ENCODE data around the gene WDCP. TPM values are rescaled to one million over a fixed set of nuclear protein-coding genes. Genes with fewer than 3 reads are reported as not detected.

The WDCP gene
- total and polyA plus RNA-seq, 10 of the 15 experiments (the other 5 are each of a cell fraction or from before 2014, with no cell fraction given): 5.5 to 21.3 (median 13.2) TPM

GRCh38 chr2:24040511-24040910, 6.7 kb downstream of the WDCP start (continued):
- TF ChIP-seq BACH1 (IDR thresholded peaks at IDR 0.05; ENCODE audit: borderline replicate concordance): no peak

DNA sequence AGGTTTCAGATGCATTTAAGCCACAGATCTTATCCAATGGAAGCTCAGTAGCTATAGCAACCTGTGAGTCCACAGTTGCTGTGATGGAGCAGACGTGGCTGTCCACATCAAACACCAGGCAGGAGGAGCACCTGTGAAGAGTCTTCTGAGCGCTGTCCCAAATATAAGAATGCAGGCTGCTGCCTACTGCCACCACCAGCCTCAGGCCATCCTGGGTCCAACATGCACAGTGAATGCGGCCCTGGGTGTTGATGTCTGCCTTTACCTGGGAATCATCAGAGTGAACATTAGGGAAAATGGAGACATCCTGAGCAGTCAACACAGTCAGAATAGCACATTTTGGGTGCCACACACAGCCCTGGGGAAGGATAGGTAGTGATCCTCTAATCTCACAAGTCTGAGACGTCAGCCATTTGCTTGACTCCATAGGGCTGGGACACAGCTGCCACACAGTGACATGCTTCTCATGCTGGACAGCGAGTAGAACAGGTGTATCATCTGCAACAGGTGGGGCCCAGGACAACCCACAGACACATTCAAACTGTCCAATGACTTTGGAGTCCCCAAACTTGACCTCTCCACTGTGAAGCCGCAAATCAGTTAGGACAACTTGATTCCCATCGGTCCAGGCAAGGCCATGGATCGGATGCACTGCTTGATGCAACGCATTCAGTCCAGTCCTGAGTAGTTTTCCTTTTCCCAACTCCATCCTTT, 8.2 kb downstream of the WDCP start:
- no peak for DNase-seq (ENCODE audit: low read depth, low spot score)
- POLR2A ChIA-PET: no interaction called here
- Histone ChIP-seq H4K20me1 (ENCODE audit: control insufficient read depth, insufficient read depth) (no peaks in the 10 kb centered on the region), H3K9ac (ENCODE audit: control insufficient read depth, insufficient read depth, low read length) (no peak overlapping the region), H3K9me3 (replicated peaks; ENCODE audit: control insufficient read depth, insufficient read depth, low read length) (no peaks in the 10 kb centered on the region), H3K36me3 (ENCODE audit: control insufficient read depth in 2 of 2, insufficient read depth in 2 of 2, low read length in 1 of 2) (peaks cover 1 to 11% of the 10 kb centered on the region in 2 experiments; a peak in 3 of 4 replicates), H3K4me2 (ENCODE audit: control insufficient read depth, insufficient read depth) (no peak overlapping the region), H2AFZ (ENCODE audit: control insufficient read depth, low read depth, low read length) (no peak overlapping the region), H3K4me1 (ENCODE audit: control insufficient read depth, insufficient read depth, low read length) (no peaks in the 10 kb centered on the region; the same call in 1 of the 2 replicates), H3K4me3 (no peak overlapping the region), H3K27ac (ENCODE audit: control insufficient read depth, insufficient read depth) (no peak overlapping the region), H3K79me2 (ENCODE audit: control insufficient read depth, insufficient read depth, low read length) (no peaks in the 10 kb centered on the region; the same call in 1 of the 2 replicates), H3K27me3 (replicated peaks in 1 of 2; ENCODE audit: control insufficient read depth in 2 of 2, insufficient read depth in 2 of 2, low read length in 1 of 2) (no peaks in the 10 kb centered on the region)
- no peak for ATAC-seq
- WGBS (ENCODE audit: insufficient coverage, insufficient replicate concordance, low lambda C conversion rate, missing lambda C conversion rate): 85% methylated on average over 9 of the region's 9 CpGs
- intact Hi-C loops (cut with micrococcal nuclease; ENCODE audit: unreplicated experiment) (no loop called here), in situ Hi-C loops (cut with MboI) (no loop called here)
- no TSS peak for BruUV-seq (replicated peaks)
- CTCF ChIA-PET: interaction anchor here (1.7 kb wide), 1 partner anchor 8 kb away, joined by 5 read pairs; the partner anchor contains the start of gene WDCP
- SMC1A ChIA-PET (ENCODE audit: uncharacterized antibody, unreplicated experiment): no interaction called here
- RAD21 ChIA-PET (ENCODE audit: unreplicated experiment): interaction anchor here (1.1 kb wide), 1 partner anchor 117 kb away, joined by 3 read pairs; no protein-coding TSS in a partner anchor
- no peak for TF ChIP-seq POLR2AphosphoS5 (IDR thresholded peaks at IDR 0.05; ENCODE audit: low read length)
- no peak for TF ChIP-seq IRF4 (IDR thresholded peaks at IDR 0.05; ENCODE audit: low read depth, low read length)
- no peak for TF ChIP-seq HDAC6 (IDR thresholded peaks at IDR 0.05; ENCODE audit: unreplicated experiment)
- no peak for TF ChIP-seq SREBF1 (IDR thresholded peaks at IDR 0.05; ENCODE audit: low read length)
- no peak for FAIRE-seq

DNA sequence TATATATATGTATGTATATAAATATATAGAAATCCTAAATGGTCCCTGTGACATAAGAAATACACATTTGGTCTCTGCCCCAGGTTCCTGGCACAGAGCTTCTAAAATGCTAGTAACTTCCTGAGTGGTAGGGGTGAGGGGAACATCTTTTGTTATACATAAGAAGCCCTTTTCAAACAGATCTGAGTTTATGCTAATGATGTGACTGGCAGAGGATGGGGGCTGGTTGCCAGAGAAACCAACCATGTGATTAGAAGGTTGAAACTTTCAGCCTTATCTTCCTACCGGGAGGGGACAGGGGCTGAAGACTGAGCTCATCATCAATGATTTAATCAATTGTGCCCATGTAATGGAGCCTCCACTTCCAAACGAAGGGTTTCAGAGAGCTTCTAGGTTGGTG, 21.0 kb downstream of the WDCP start:
- intact Hi-C loops (cut with micrococcal nuclease; ENCODE audit: unreplicated experiment): no loop called here
- in situ Hi-C loops (cut with MboI): no loop called here
- Histone ChIP-seq H3K36me3 (ENCODE audit: control insufficient read depth in 2 of 2, insufficient read depth in 2 of 2, low read length in 1 of 2) (peaks cover 0 to 11% of the 10 kb centered on the region in 2 experiments; a peak in 3 of 4 replicates), H3K4me2 (ENCODE audit: control insufficient read depth, insufficient read depth) (no peak overlapping the region), H3K4me1 (ENCODE audit: control insufficient read depth, insufficient read depth, low read length) (no peaks in the 10 kb centered on the region), H2AFZ (ENCODE audit: control insufficient read depth, low read depth, low read length) (no peak overlapping the region), H3K27ac (ENCODE audit: control insufficient read depth, insufficient read depth) (no peak overlapping the region), H3K79me2 (ENCODE audit: control insufficient read depth, insufficient read depth, low read length) (no peaks in the 10 kb centered on the region), H3K9ac (ENCODE audit: control insufficient read depth, insufficient read depth, low read length) (no peak overlapping the region), H4K20me1 (ENCODE audit: control insufficient read depth, insufficient read depth) (no peaks in the 10 kb centered on the region), H3K27me3 (replicated peaks in 1 of 2; ENCODE audit: control insufficient read depth in 2 of 2, insufficient read depth in 2 of 2, low read length in 1 of 2) (no peaks in the 10 kb centered on the region), H3K4me3 (no peak overlapping the region), H3K9me3 (replicated peaks; ENCODE audit: control insufficient read depth, insufficient read depth, low read length) (no peaks in the 10 kb centered on the region)
- no TSS peak for BruUV-seq (replicated peaks)
- SMC1A ChIA-PET (ENCODE audit: uncharacterized antibody, unreplicated experiment): no interaction called here
- ATAC-seq: no peak
- no peak for DNase-seq (ENCODE audit: low read depth, low spot score)
- CTCF ChIA-PET: interaction anchor here (1.0 to 1.4 kb wide), 3 partner anchors 8 to 202 kb away, joined by 3 read pairs; no protein-coding TSS in a partner anchor
- 97% methylated on average over 2 of the region's 2 CpGs for WGBS (ENCODE audit: insufficient coverage, insufficient replicate concordance, low lambda C conversion rate, missing lambda C conversion rate)
- RAD21 ChIA-PET (ENCODE audit: unreplicated experiment): no interaction called here
- POLR2A ChIA-PET: no interaction called here
- FAIRE-seq: no peak
- TF ChIP-seq SIN3A (IDR thresholded peaks at IDR 0.05; ENCODE audit: low read depth, low read length) (no peak), ZNF592 (IDR thresholded peaks at IDR 0.05) (no peak), TCF7 (IDR thresholded peaks at IDR 0.05; ENCODE audit: borderline replicate concordance) (no peak), SREBF1 (IDR thresholded peaks at IDR 0.05; ENCODE audit: low read length) (no peak), NR2C1 (IDR thresholded peaks at IDR 0.05) (no peak), ESRRA (IDR thresholded peaks at IDR 0.05; ENCODE audit: low read length) (no peak)
- TF ChIP-seq, protein P1, sequence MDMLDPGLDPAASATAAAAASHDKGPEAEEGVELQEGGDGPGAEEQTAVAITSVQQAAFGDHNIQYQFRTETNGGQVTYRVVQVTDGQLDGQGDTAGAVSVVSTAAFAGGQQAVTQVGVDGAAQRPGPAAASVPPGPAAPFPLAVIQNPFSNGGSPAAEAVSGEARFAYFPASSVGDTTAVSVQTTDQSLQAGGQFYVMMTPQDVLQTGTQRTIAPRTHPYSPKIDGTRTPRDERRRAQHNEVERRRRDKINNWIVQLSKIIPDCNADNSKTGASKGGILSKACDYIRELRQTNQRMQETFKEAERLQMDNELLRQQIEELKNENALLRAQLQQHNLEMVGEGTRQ (IDR thresholded peaks at IDR 0.05; ENCODE audit: borderline replicate concordance, low read depth, low read length): no peak

Measured in GM12878 (cell line).